HTERT RPE-1 (cell line): Measurements from ENCODE around the gene BBS7.

Source experiments
- in situ Hi-C: fragments of 300-500 bp; cut with MboI; formaldehyde crosslinking; loops from 4 replicates; pipeline ENCODE4 v1.14.3; 2020; ENCODE audit warnings: low sequenced_read_pairs

BBS7 gene, protein sequence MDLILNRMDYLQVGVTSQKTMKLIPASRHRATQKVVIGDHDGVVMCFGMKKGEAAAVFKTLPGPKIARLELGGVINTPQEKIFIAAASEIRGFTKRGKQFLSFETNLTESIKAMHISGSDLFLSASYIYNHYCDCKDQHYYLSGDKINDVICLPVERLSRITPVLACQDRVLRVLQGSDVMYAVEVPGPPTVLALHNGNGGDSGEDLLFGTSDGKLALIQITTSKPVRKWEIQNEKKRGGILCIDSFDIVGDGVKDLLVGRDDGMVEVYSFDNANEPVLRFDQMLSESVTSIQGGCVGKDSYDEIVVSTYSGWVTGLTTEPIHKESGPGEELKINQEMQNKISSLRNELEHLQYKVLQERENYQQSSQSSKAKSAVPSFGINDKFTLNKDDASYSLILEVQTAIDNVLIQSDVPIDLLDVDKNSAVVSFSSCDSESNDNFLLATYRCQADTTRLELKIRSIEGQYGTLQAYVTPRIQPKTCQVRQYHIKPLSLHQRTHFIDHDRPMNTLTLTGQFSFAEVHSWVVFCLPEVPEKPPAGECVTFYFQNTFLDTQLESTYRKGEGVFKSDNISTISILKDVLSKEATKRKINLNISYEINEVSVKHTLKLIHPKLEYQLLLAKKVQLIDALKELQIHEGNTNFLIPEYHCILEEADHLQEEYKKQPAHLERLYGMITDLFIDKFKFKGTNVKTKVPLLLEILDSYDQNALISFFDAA

DNA sequence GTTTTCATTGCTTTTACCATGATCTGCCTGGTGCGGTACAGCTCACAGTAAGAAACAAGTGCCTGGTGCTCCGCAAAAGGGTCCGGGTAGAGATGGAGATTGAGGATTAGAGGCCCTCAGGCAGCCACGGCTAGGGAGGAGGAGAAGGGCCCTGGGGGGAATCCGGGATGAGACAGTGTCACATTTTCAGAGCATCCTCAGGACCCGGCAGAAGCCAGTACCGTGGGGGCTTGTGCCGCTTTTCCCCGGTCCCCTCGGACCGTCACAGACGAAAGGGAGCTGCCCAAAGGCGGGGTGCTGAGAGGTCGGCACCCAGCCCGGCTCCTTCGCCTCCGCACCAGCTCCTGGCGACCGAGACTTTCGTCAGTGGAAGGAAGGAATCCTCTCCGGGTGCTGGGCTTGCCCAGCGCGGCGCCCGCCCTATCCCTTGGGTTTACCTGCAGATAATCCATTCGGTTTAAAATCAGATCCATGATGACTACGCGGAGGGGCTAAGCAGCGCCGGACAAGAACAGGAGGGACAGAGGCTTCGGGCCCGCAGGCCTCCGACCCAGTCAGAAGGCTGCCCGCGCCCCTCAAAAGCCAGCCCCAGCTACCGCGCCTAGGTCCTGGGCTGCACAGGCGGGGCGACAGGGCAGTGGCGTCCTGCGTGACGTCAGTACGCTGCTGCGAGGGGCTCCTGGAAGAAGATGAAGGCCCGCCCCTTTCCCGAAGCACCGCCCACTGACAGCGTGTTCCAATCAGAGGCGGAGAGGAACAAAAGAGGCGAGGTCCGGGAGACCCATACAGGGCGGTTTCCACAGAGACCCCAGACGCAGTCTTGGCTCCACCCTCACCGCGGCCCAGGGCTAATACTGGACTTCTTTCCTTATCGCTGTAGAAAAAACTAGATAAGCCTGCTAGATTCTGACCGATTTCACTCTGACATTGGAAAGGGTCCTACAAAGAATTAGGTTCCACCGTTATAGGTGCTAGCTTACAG lies at the start of gene BBS7:
Gene BBS7, minus strand, starts transcription at position 634 of the 982 bp plus-strand sequence. Its CDS starts 161 bp downstream, at position 473.
- in situ Hi-C loops: no loop called here

DNA sequence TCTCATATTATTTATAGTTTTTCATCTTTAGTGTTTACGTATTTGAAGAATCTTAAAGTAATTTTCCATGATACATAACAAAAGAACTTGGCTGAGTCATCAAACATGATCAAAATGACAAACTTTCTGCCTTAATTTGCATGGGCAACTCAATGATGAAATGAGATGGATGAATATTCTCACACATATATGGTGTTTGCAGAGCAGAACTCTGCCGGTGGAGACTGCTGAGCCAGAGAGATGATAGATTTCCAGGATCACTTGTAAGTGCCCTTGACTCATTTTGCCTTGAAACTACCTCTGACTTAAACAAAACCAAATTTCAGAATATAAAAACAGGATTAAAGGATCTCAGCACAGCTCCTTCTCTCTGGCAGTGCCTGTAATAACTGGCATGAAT lies 43.4 kb upstream of the BBS7 start:
- in situ Hi-C loops: no loop called here

DNA sequence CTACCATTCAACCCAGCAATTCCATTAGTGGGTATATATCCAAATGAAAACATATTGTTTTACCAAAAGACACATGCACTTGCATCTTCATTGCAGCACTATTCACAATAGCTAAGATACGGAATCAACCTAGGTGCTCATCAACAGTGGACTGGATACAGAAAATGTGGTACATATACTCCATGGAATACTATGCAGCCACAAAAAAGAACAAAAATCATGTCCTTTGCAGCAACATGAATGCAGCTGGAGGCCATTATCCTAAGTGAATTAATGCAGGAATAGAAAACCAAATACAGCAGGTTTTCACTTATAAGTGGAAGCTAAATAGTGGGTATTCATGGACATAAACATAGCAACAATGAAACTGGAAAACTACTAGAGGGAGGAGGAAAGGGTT lies 38.1 kb upstream of the BBS7 start:
- in situ Hi-C loops: no loop called here

DNA sequence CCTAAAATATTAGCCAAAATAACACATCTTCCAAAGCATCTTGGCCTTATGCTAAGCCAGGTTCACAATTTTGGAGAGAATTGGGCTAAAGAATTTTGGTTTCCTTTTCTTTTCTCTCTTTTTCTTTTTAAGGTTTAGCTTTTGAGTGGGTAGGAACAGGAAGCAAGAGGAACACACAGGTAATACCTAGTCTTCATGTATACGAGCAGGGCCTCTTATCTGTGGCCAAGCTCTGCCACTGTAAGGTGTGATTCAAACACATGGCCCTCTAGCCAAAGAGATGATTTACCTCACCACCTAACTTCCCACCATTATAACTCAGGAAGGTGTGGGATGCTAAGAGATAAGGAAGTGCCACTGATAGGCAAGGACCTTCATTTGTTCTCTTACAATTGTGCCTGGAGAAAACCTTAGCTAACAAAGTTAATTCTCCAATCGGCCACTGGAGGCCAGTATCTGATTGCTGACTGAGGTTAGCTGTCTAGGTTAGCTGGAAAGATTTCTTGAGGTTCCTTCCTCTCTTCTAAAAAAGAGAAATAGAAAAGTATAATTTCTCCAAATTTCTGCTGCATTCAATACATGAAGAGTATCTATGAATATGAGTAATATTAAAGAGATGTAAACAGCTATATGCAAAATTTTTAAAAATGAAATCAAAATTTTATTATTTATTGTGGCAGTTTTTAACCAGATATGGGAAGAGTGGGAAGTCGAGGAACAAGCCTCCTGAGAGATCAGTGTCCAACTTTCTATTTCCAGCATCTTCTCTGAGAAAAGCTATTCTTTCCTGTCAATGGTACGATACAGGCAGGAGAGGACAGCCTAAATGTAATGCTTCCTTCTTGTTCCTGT lies 30.1 kb upstream of the BBS7 start:
- in situ Hi-C loops: no loop called here

DNA sequence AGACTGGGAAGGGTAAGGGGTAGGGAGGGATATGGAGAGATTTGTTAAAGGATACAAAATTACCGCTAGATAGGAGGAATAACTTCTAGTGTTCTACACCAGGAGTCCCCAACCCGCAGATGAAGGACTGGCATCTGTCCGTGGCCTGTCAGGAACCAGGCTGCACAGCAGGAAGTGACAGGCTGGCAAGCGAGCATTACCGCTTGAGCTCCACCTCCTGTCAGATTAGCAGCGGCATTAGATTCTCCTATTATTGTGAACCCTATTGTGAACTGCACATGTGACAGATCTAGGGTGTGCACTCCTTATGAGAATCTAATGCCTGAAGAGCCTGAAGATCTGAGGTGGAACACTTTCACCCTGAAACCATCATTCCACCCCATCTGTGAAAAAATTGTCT lies 27.9 kb upstream of the BBS7 start:
- in situ Hi-C loops: no loop called here

DNA sequence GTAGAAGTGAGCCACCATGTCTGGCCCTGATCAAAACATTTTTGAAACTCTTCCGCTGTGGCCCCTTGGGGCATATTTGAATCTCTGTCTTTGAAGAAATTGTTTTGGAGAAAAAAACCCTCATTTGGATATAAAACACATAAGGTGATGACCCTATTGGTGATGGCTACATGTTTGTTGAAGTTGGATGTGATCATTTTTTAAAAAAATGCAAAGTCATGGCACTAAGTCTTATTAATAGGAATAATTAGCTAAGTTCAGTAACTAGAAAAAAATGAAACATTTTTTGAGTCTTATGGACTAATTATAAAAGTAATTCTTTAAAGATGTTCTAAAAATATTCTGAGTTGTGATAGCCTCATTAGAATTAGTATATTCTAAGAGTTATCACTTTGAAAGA lies 17.9 kb upstream of the BBS7 start:
- in situ Hi-C loops: no loop called here

DNA sequence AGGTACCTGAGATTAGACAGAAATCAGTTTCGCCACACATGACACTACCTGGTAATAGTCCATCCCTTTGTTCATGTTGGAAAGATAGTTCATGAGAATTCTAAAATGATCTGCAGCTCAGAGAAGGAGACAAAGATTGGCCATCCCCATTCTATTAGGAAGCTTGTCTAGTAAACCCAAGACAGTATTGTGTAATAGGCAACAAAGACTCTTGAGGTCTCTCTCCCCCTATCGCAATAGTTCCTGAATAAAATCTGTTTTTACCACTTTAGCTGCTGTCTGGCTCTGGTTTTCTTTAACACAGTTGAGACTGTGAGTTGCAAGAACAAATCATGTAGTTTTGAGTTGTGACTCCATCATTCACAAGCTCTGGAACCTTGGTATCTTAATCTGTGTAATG lies 14.8 kb upstream of the BBS7 start:
- in situ Hi-C loops: no loop called here

DNA sequence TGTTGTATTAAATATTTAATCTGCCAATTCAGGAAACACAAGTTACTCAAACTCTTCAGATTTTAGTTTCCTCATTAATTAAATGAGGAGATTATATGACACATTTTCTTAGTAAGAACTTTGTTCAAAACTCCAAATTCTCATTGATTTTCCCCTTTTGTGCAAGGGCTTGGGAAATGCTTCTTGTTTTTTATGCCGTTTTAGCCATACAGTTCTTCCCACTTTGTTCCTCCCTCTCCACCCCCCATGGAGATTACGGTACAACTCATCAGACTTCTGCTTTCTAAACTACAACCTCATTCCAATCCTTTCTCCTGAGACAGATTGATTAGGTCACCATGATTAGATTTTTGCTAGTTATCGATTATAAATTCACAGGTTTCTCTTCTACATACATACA lies 10.9 kb upstream of the BBS7 start:
- in situ Hi-C loops: no loop called here

DNA sequence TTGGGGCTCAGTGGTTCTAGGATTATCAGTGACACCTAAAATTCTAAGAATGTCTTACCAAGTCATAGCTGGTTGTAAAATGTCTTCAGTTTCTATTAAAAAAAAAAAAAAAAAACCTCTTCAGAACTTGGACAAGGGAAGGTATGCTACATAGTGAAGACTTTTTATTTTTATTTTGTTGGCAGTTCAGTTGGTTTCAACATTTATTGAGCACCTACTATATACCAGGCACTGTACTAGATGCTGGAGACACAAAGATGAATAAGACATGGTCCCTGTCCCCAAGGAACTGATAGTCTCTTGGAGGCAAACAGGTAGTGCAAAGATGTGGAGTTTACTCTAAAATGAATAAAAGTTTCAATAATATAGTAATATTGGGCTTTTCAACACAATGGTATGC lies 8.9 kb upstream of the BBS7 start:
- in situ Hi-C loops: no loop called here

DNA sequence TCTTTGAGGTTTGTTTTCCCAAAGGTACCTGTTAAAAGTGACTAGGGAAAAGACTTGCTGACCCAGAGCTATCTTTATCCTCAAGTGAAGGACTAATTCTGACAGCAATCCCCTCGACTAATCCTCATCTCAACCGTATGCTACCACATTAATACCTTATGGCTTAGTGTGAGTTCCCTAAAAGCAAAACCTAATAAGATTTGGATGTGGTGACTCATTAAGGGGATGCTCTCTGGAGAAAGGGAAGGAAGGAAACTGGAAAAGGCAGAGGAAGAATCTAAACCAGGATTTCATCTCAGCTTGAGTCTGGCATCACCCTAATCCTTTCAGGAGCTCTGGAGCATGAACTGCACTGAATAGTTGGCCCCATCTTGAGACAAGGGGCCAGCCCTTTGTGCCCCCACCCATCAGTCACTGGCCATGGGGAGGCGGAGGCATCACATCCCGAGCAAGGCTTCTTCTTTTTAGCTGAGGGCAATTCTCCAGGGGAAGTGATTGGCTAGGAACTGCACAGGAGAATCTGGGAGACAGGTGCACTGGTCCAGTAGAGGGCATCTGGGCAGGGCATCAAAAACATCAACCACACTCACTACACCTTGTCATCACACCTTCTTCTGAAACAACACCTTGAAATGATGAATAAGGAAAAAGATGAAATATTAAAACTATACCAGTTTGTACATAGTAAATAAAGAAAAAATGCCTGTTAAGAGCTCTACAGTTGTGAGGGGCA lies 6.9 kb upstream of the BBS7 start:
- in situ Hi-C loops: no loop called here

DNA sequence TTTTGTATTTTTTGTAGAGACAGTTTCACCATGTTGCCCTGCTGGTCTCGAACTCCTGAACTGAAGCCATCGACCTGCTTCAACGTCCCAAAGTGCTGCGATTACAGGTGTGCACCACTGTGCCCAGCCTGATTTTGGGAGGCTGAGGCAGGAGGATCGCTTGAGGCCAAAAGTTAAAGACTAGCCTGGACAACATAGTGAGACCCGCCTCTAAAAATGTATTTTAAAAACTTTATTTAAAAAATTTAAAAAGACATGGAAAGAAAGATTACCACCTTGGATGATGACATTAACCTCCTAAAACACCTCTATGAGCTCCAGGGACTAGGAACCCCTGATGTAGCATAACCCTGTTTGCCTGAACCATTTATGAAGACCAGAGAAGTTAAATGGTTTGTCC lies 5.8 kb upstream of the BBS7 start:
- in situ Hi-C loops: no loop called here

DNA sequence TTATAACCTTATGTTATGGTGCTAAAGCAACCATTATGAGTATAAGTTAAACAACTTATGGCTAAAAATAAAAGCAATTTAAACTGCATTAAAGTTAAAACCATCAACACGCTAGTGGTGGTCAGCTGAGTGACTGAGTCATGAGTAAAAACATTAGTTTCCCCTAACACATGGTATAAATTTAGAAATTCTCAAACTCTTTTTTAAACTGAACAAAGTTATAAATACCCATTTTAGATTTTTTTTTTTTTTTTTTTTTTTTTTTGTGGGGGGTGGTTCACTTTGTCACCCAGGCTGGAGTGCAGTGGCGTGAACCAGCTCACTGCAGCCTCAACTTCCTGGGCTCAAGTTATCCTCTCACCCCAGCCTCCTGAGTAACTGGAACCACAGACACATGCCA lies 5.4 kb upstream of the BBS7 start:
- in situ Hi-C loops: no loop called here

DNA sequence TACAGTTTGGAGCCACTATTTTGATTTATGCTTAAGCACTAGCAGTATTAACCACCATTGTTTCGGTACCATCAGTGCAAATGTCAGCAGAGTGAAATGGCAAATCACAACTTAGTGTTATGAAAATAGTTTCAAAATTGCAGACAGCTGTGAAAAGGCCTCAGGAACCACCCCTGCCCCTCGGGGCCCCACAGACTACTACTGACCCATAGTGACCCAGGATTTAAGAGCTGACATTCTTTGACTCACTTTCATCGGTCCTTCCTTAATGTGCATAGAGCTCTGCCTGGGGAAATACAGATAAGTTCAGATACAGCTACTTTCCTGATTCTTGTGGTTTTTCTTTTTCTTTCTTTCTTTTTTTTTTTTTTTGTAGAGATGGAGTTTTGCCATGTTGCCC lies 3.3 kb upstream of the BBS7 start:
- in situ Hi-C loops: no loop called here

DNA sequence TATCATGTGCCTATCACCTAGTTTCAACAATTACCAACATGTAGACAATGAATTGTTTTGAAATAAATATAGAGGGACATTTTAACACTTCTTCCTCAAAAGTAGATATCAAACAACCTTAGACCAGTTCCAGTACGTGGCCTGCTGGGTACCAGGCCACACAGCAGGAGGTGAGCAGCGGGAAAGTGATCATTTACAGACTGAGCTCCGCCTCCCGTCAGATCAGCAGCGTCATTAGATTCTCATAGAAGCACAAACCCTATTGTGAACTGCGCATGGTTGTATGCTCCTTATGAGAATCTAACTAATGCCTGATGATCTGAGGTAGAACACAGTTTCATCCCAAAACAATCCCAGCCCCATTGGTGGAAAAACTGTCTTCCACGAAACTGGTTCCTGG lies 6.5 kb downstream of the BBS7 start:
- in situ Hi-C loops: no loop called here

DNA sequence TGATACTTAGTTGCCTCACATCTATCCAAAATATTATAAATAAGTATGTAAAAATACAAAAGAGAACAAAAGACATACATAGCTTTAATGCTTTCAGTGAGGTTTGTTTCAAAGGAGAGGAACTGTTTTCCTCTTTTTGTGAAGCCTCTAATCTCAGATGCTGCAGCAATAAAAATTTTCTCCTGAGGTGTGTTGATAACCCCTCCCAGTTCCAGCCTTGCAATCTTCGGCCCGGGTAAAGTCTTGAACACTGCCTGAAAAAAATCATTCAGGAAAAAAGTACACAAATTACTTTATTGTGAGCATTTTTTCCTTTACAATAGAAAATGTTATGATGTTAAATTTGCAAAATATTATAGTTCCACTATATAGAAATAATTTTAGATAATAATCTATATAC lies 8.8 kb downstream of the BBS7 start:
- in situ Hi-C loops: no loop called here

DNA sequence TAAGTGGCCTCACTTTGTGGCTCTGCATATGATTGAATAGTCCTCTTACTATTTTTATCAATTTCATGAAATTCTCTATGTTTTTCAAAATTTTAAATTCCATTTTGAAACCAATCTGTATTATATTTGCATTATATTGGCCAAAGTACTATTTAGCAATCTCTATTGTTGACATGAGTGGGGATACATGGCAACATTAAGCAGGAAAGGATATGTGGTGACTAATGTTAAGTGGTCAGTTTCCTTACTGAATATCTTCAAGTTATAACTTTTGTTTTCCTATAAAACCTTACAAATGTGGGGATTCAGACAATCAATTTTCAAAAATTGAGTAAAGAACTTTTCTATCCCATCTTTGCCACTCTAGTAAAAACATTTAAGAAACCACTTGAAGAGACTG lies 10.2 kb downstream of the BBS7 start:
- in situ Hi-C loops: no loop called here

DNA sequence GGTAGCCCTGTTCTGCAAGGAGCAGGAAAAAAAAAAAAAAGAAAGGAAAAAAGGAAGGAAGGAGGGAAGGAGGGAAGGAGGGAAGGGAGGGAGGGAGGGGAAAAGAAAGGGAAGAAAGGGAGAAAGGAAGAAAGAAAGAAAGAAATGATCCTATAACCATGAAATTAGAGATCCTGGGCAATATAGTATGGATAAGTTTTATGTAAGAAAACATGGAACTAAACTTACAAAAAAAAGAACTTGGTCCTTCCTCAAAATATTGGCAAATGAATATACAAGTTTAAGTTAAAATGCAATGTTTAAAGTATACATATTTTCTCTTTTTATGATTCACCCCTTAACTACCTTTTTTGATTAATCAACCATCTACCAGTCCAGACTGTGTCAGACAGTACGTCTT lies 18.9 kb downstream of the BBS7 start:
- in situ Hi-C loops: no loop called here

DNA sequence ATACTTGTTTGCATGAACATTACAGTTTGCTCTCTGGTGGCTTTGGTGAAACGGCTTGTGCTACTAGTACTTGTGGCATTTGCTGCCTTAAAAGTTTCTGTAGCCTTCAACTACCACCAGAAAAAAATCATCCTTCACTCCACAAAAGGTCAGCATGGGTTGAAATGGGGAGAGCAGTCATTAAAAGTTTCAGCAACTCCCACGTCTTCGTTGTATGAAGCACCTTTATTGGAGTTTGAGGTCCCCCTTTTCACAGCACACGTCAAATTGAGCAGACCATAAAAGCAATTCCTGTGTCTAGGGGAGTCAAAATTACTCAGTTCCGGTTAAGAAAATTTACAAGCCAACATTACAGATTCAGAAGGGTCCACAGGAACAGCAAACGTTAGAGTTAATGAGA lies 23.6 kb downstream of the BBS7 start:
- in situ Hi-C loops: no loop called here

DNA sequence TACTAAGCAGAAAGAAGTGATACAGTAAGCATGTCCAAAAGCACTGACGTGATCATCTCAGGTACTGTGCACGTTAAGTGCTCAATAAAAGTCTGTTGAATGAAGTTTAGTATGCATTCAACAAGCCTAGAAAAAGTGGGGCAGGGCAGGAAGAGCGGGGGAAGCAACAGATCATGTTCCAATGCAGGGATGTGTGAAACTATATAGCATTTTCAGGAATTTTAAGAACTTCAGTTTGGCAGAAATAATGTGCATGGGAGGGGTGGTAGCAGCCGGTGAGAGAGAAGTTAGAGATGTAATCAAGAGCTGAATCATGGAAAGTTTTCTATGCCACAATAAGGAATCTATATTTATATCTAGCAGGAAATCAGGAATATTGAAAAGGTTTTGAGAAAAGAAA lies 27.4 kb downstream of the BBS7 start:
- in situ Hi-C loops: no loop called here

DNA sequence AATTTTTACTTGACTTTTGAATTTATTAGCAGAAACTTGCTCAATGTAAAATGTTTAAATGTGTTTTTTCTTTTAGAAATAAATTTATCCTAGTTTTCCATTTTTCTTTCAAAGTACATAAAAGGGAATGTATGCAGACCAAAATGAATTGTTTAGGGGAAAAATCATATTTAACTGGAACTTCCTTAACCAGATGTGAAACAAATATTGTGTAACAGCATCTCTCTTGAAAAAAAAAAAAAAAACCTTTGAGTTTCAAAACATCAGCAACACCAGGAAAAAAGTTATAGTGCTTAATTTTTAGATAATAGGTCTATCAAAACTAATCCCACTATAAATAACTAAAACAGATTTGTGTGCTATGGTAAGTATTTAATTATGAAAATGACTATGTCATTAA lies 32.1 kb downstream of the BBS7 start:
- in situ Hi-C loops: no loop called here
